Osteoblast (primary cell): Measurements from ENCODE around the gene PER2. TPM values are rescaled to one million over a fixed set of nuclear protein-coding genes. Genes with fewer than 3 reads are reported as not detected.

ENCODE experiments used
- DNase-seq: peaks from one replicate; pipeline ENCODE4 v3.0.0; 2011; ENCODE audit warnings: low spot score, mixed read lengths; ENCODE audit not compliant: insufficient read length; ENCODE audit errors: missing footprints
- H2AFZ ChIP-seq: 2 replicates; pipeline ENCODE4 v1.6.0; 2011; ENCODE audit warnings: mild to moderate bottlenecking, low read length
- H3K27ac ChIP-seq: 2 replicates; pipeline ENCODE4 v1.5.1; 2011; ENCODE audit warnings: mild to moderate bottlenecking, low read depth, low read length, moderate library complexity
- H3K27me3 ChIP-seq: 2 replicates; pipeline ENCODE4 v1.6.0; 2012; ENCODE audit warnings: mild to moderate bottlenecking, control low read depth, inconsistent platforms, low read length, moderate library complexity; ENCODE audit not compliant: insufficient read depth
- H3K36me3 ChIP-seq: 2 replicates; pipeline ENCODE4 v1.5.1; 2011; ENCODE audit warnings: mild to moderate bottlenecking, low read length, control low read depth, moderate library complexity; ENCODE audit not compliant: insufficient read depth
- H3K4me1 ChIP-seq: 2 replicates; pipeline ENCODE4 v1.5.1; 2011; ENCODE audit warnings: mild to moderate bottlenecking, low read length, control low read depth, moderate library complexity; ENCODE audit not compliant: insufficient read depth
- H3K4me2 ChIP-seq: 2 replicates; pipeline ENCODE4 v1.6.0; 2011; ENCODE audit warnings: mild to moderate bottlenecking, low read length; ENCODE audit not compliant: insufficient read depth
- H3K4me3 ChIP-seq: fragments of 200-600 bp; sonication (generic); 3 replicates; pipeline ENCODE4 v1.5.1; 2012; ENCODE audit warnings: mild to moderate bottlenecking, low read length, inconsistent platforms; ENCODE audit not compliant: insufficient read depth
- H3K79me2 ChIP-seq: 2 replicates; pipeline ENCODE4 v1.6.0; 2012; ENCODE audit warnings: mild to moderate bottlenecking, low read length, control low read depth, inconsistent platforms; ENCODE audit not compliant: insufficient read depth
- H3K9me3 ChIP-seq: 2 replicates; pipeline ENCODE4 v1.5.1; 2011; ENCODE audit warnings: low read depth, low read length, control low read depth
- H4K20me1 ChIP-seq: 2 replicates; pipeline ENCODE4 v1.6.0; 2012; ENCODE audit warnings: mild to moderate bottlenecking, low read length, control low read depth; ENCODE audit not compliant: insufficient read depth
- total RNA-seq: library from RNA; depleted of rRNA; stranded (reverse); fragments of >200 nt; gene quantifications from 2 replicates; pipeline ENCODE4 v1.2.3, GENCODE V29; 2012
- TF ChIP-seq, protein P1 (sequence below): IDR thresholded peaks from 2 replicates; pipeline ENCODE4 v1.5.1; 2011; ENCODE audit warnings: mild to moderate bottlenecking, low read depth, low read length, moderate library complexity; ENCODE audit errors: extremely low read depth

The PER2 gene
- total RNA-seq, 1 donor, result 9.4 TPM

DNA sequence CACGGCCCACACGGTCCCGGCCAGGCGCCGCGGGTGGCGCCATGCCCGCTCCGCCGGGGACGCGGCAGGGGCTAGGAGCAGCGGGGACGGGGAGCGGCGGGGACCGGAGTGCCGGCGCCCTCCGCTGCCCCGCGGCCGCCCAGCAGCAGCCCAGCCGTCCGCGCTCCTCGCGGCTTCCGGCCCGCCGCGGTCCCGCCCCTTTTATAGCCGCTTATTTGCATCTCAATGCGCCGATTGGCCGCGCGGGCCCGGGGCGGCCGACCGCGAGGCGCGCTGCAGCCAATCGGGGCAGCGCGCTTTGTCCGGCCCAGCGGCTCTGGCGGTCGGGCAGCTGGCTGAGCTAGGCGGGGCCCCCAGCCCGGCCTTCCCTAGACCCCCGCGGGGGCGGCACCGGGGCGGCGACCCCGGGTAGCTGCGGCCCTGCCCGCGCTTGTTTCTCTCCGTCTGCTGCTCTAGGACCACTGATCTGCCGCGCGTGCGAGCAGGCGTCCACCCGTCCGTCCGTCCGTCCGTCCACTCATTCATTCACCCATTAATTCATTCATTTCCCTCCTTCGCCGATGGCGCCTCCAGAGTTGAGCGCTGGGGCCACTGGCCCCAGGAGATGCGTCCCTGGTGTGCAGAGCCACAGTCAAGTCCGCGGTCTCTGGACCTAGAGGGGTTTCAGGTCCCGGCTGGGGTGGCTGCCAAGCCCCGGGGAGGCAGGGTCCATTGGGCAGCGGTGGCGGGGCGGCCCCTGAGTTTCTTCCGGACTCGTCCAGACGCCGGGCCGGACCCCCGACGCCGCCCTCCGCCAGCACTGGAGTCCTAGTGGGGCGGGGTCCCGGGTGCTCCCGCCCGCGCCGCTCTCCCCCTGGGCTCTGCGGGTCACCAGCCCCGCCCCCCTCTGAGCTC is 48.3 kb downstream of the PER2 start, which contains the start of gene HES6:
Gene HES6, minus strand, starts transcription at position 176 of the 894 bp plus-strand sequence. Its CDS starts 133 bp downstream, at position 43.
- Histone ChIP-seq H2AFZ (no peak within 1 kb of the TSS), H3K4me2 (peak within 1 kb of the TSS; percentile 77), H3K79me2 (no peaks in the 10 kb centered on the region), H3K9me3 (no peaks in the 10 kb centered on the region), H3K4me1 (no peaks in the 10 kb centered on the region), H3K36me3 (no peaks in the 10 kb centered on the region), H4K20me1 (no peaks in the 10 kb centered on the region), H3K27ac (no peak within 1 kb of the TSS), H3K27me3 (peaks cover 57% of the 10 kb centered on the region), H3K4me3 (peak within 1 kb of the TSS; percentile 70)
- TF ChIP-seq, protein P1, sequence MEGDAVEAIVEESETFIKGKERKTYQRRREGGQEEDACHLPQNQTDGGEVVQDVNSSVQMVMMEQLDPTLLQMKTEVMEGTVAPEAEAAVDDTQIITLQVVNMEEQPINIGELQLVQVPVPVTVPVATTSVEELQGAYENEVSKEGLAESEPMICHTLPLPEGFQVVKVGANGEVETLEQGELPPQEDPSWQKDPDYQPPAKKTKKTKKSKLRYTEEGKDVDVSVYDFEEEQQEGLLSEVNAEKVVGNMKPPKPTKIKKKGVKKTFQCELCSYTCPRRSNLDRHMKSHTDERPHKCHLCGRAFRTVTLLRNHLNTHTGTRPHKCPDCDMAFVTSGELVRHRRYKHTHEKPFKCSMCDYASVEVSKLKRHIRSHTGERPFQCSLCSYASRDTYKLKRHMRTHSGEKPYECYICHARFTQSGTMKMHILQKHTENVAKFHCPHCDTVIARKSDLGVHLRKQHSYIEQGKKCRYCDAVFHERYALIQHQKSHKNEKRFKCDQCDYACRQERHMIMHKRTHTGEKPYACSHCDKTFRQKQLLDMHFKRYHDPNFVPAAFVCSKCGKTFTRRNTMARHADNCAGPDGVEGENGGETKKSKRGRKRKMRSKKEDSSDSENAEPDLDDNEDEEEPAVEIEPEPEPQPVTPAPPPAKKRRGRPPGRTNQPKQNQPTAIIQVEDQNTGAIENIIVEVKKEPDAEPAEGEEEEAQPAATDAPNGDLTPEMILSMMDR, result no peak
- peak; percentile 100 for DNase-seq

DNA sequence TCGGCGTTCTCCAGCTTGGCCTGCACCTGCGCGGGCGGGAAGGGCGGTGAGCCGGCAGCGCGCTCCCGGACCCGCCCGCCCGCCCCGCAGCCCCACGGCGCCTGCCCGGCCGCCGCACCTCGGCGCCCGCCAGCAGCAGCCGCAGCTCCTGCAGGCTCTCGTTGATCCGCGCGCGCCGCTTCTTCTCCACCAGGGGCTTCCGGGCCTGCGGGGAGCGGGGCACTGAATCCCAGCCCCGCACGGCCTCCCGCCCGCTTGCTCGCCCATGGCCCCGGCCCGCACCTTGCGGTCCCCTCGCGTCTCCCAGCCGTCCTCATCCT is 48.9 kb downstream of the PER2 start:
- H2AFZ ChIP-seq, result no peak overlapping the region
- no peaks in the 10 kb centered on the region for H3K4me1 ChIP-seq
- peaks cover 58% of the 10 kb centered on the region for H3K27me3 ChIP-seq
- peak overlapping the region; percentile 77 for H3K4me2 ChIP-seq
- TF ChIP-seq, protein P1, result no peak
- peak overlapping the region; percentile 70 for H3K4me3 ChIP-seq
- no peaks in the 10 kb centered on the region for H3K9me3 ChIP-seq
- peak; percentile 95 for DNase-seq
- no peaks in the 10 kb centered on the region for H3K36me3 ChIP-seq
- H3K79me2 ChIP-seq, result no peaks in the 10 kb centered on the region
- no peaks in the 10 kb centered on the region for H4K20me1 ChIP-seq
- no peak overlapping the region for H3K27ac ChIP-seq

DNA sequence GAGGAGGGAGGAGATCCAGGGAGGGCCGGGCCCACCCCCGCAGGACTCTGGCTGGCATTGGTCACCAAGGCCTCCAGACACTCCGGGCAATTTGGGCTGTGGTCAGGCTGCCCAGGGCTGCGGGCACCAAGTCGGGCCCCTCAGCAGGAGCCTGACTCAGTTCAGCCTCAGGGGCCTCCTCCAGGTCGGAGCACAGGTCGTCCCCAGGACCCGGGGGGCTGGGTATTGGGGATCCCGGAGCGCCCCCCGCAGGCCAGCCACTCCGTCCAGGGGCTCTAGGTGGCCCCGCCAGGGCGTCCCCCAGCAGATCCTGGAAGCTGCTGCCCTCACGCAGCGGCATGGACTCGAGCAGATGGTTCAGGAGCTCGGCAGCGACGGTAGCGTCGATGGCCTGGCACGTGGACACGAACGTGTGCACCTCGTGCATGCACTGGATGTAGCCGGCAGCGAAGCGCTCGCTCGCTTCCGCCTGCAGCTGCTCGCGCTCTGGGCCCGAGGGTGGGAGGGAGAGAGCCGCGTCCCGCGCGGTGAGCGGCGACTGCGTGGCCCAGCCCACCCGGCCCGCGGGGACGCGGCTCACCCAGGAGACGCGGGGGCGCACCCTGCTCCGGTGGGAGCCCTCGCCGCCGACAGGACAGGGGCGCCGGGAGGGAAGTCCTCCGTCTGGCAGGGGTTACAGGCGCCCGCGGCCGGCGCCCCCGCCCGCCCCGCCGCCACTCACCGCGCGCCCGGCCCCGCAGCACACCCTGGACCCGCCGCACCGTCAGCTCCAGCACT is 49.5 kb downstream of the PER2 start:
- Histone ChIP-seq H3K9me3 (no peaks in the 10 kb centered on the region), H3K4me1 (no peaks in the 10 kb centered on the region), H3K27me3 (peaks cover 58% of the 10 kb centered on the region), H3K36me3 (no peaks in the 10 kb centered on the region), H3K27ac (no peak overlapping the region), H2AFZ (no peak overlapping the region), H4K20me1 (no peaks in the 10 kb centered on the region), H3K4me2 (no peak overlapping the region), H3K79me2 (no peaks in the 10 kb centered on the region), H3K4me3 (no peak overlapping the region)
- peak; percentile 73 for DNase-seq
- TF ChIP-seq, protein P1, result no peak

DNA sequence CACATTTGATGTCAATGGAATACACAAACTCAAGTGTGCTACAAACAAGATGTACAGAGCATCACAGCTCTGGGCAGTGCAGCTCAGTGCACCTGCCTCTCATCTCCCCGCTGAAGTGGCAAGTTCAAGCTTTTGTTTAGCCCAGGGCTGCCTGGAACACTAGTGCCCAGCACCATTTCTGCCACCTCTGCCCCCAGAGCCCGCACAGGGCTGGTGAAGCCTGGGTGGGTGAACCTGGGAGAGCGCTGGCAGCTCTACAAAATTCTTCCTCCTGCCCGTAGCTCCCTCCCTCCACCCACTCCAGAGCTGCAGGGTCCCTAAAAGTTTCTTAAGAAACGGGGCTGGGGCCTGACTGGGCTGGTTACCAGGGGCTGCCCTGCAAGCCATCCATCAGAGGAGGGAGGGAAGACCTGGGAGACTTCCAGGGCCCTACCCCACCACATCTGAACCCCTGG is 50.1 kb downstream of the PER2 start:
- H3K9me3 ChIP-seq, result no peaks in the 10 kb centered on the region
- TF ChIP-seq, protein P1, result no peak
- no peak overlapping the region for H3K27ac ChIP-seq
- no peaks in the 10 kb centered on the region for H3K36me3 ChIP-seq
- H3K4me1 ChIP-seq, result no peaks in the 10 kb centered on the region
- peaks cover 62% of the 10 kb centered on the region for H3K27me3 ChIP-seq
- peak; percentile 69 for DNase-seq
- H3K4me2 ChIP-seq, result no peak overlapping the region
- H3K79me2 ChIP-seq, result no peaks in the 10 kb centered on the region
- H3K4me3 ChIP-seq, result no peak overlapping the region
- H4K20me1 ChIP-seq, result no peaks in the 10 kb centered on the region
- H2AFZ ChIP-seq, result no peak overlapping the region
